GM18870 (cell line): ENCODE measurements around the gene SH2D7.

Experiments used
- ATAC-seq: cut with Tn5 transposase; IDR thresholded peaks from one replicate; pipeline ENCODE4 v1.9.1; 2021; ENCODE audit warnings: moderate library complexity; ENCODE audit not compliant: unreplicated experiment

The SH2D7 gene

GRCh38 chr15:78092261-78093041 lies at the start of gene SH2D7:
TSS of gene SH2D7 (plus strand) at chr15:78092561. CDS start at chr15:78092585, 24 bp downstream.
- no peak for ATAC-seq

GRCh38 chr15:78044407-78045155 lies 47.8 kb upstream of the SH2D7 start:
- no peak for ATAC-seq

- no peak for ATAC-seq
These were observed 47.2 kb upstream of the SH2D7 start for GRCh38 chr15:78045189-78045588.

GRCh38 chr15:78046796-78047341 lies 45.5 kb upstream of the SH2D7 start:
- no peak for ATAC-seq

GRCh38 chr15:78047761-78048627 lies 44.4 kb upstream of the SH2D7 start:
- ATAC-seq: no peak

- no peak for ATAC-seq
These were observed 43.8 kb upstream of the SH2D7 start for GRCh38 chr15:78048628-78048920.

GRCh38 chr15:78049691-78050440 lies 42.5 kb upstream of the SH2D7 start:
- peak; percentile 56 for ATAC-seq

GRCh38 chr15:78050441-78050809 lies 41.9 kb upstream of the SH2D7 start:
- ATAC-seq: peak; percentile 10

- ATAC-seq: no peak
These were observed 41.5 kb upstream of the SH2D7 start for GRCh38 chr15:78050826-78051225.

- ATAC-seq: no peak
These were observed 40.8 kb upstream of the SH2D7 start for GRCh38 chr15:78051596-78051995.

GRCh38 chr15:78052001-78052401 lies 40.4 kb upstream of the SH2D7 start:
- ATAC-seq: no peak

GRCh38 chr15:78052545-78052944 lies 39.8 kb upstream of the SH2D7 start:
- no peak for ATAC-seq

GRCh38 chr15:78054518-78054917 lies 37.8 kb upstream of the SH2D7 start:
- no peak for ATAC-seq

- ATAC-seq: no peak
These were observed 37.4 kb upstream of the SH2D7 start for GRCh38 chr15:78054966-78055365.

- ATAC-seq: no peak
These were observed 36.2 kb upstream of the SH2D7 start for GRCh38 chr15:78055919-78056713.

GRCh38 chr15:78056714-78057269 lies 35.6 kb upstream of the SH2D7 start:
- ATAC-seq: no peak

- ATAC-seq: no peak
These were observed 34.6 kb upstream of the SH2D7 start for GRCh38 chr15:78057803-78058202.

GRCh38 chr15:78058401-78058935 lies 33.9 kb upstream of the SH2D7 start:
- no peak for ATAC-seq
